Lung (tissue), 12 donors: Measurements from ENCODE around the gene ZNF317. TPM values are rescaled to one million over a fixed set of nuclear protein-coding genes. Genes with fewer than 3 reads are reported as not detected.

Experiments
- ATAC-seq: fragments of 200-7000 bp; cut with Tn5 transposase; one replicate; pipeline ENCODE4 v1.9.1; 2020; ENCODE audit warnings: moderate number of reproducible peaks; ENCODE audit not compliant: insufficient read depth, low FRiP score
- DNase-seq, 3 donors: peaks; one replicate each; pipeline ENCODE4 v3.0.0-alpha.2; 2013 to 2017
- H3K27ac ChIP-seq, 2 donors: one replicate each; pipeline ENCODE4 v1.5.1; 2013; ENCODE audit warnings: mild to moderate bottlenecking in 2 of 2, moderate library complexity in 2 of 2, control low read depth in 1 of 2, inconsistent platforms in 1 of 2, low read depth in 1 of 2, low read length in 1 of 2
- H3K27me3 ChIP-seq, 3 donors: one replicate each; pipeline ENCODE4 v1.5.1; 2013; ENCODE audit warnings: low read length in 2 of 3; ENCODE audit not compliant: control insufficient read depth in 3 of 3, insufficient read depth in 3 of 3
- H3K36me3 ChIP-seq, 4 donors: one replicate each; pipeline ENCODE4 v1.5.1; 2013; ENCODE audit warnings: low read length in 4 of 4, mild to moderate bottlenecking in 1 of 4, moderate library complexity in 1 of 4; ENCODE audit not compliant: control insufficient read depth in 4 of 4, insufficient read depth in 4 of 4
- H3K4me1 ChIP-seq, 5 donors: one replicate each; pipeline ENCODE4 v1.5.1; 2013; ENCODE audit warnings: low read length in 5 of 5, mild to moderate bottlenecking in 2 of 5, moderate library complexity in 1 of 5; ENCODE audit not compliant: control insufficient read depth in 5 of 5, insufficient read depth in 5 of 5
- H3K4me3 ChIP-seq: one replicate; pipeline ENCODE4 v1.5.1; 2013; ENCODE audit warnings: mild to moderate bottlenecking, control low read depth, moderate library complexity
- H3K9ac ChIP-seq, 2 donors: one replicate each; pipeline ENCODE4 v1.5.1; 2013; ENCODE audit warnings: low read length in 2 of 2, control low read depth in 1 of 2; ENCODE audit not compliant: insufficient read depth in 1 of 2
- H3K9me3 ChIP-seq, 4 donors: one replicate each; pipeline ENCODE4 v1.5.1; 2013; ENCODE audit warnings: low read length in 3 of 4, mild to moderate bottlenecking in 1 of 4, moderate library complexity in 1 of 4; ENCODE audit not compliant: control insufficient read depth in 4 of 4, insufficient read depth in 3 of 4
- CTCF ChIP-seq: IDR thresholded peaks from 2 replicates; pipeline ENCODE4 v1.5.1; 2012; ENCODE audit warnings: mild to moderate bottlenecking; ENCODE audit errors: control extremely low read depth, extremely low read depth
- WGBS, 2 donors: extraction: QIAGEN DNeasy Blood & Tissue Kit; methylation state at CpG; one replicate each; pipeline ENCODE4 v1.1.7; 2013; 5-methylcytosine and 5-hydroxymethylcytosine counted together
- polyA plus RNA-seq, 2 donors: library from polyadenylated mRNA; stranded (reverse); fragments of 200-250 nt; gene quantifications; one replicate each; pipeline ENCODE4 v1.2.1, GENCODE V29; 2013
- total RNA-seq, 2 donors: library from RNA; depleted of rRNA in 1 of 2; stranded (reverse); fragments of >200 nt in 1 of 2; gene quantifications; one replicate each; pipeline ENCODE4 v1.2.1, GENCODE V29; 2014 to 2021
- donor health status: control.
- donor health status: control.
- donor health status: Bipolar disorder and iron deficiency.
- donor health status: healthy.
- donor health status: DM: yes; HTN: yes; CAD: no.

Gene ZNF317
- total and polyA plus RNA-seq, 4 donors = 14.7 to 35.2 (median 28.8) TPM

DNA sequence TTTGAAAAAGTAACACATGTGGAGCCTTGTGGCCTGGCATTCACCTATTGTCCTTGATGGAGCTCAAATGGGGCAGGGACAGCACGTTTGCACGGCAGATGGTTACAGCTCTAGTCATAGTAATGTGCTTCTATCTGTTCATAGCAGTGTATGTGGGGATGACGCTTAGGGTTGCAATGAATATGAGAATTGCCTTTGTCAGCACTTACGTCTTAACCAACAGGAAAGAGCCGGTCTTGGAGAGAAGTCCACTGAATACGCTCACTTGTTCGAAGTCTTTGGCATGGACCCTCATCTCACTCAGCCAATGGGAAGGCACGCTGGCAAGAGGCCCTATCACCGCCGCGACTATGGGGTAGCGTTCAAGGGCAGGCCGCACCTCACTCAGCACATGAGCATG lies 19.7 kb downstream of the ZNF317 start:
- peaks cover 64 to 86% (median 72%) of the 10 kb centered on the region in 4 donors for H3K36me3 ChIP-seq
- WGBS, 2 donors = 98 to 99% methylated on average over 13 of the region's 13 CpGs
- no peak overlapping the region for H3K9ac ChIP-seq
- DNase-seq (no peak), ATAC-seq (no peak)
- no peak overlapping the region for H3K27ac ChIP-seq
- H3K27me3 ChIP-seq = no peaks in the 10 kb centered on the region
- no peaks in the 10 kb centered on the region for H3K4me1 ChIP-seq
- H3K4me3 ChIP-seq = no peak overlapping the region
- TF ChIP-seq CTCF = no peak
- peaks cover 0 to 63% (median 23%) of the 10 kb centered on the region in 4 donors for H3K9me3 ChIP-seq

- Histone ChIP-seq H3K36me3 (peaks cover 54 to 74% (median 65%) of the 10 kb centered on the region in 4 donors), H3K9ac (no peak overlapping the region), H3K4me3 (no peak overlapping the region), H3K27me3 (no peaks in the 10 kb centered on the region), H3K4me1 (no peaks in the 10 kb centered on the region), H3K9me3 (peaks cover 0 to 53% (median 21%) of the 10 kb centered on the region in 4 donors), H3K27ac (no peak overlapping the region)
- no peak for TF ChIP-seq CTCF
- ATAC-seq (no peak), DNase-seq (no peak)
- WGBS, 2 donors = 98% methylated on average over 12 of the region's 12 CpGs
These were observed 21.2 kb downstream of the ZNF317 start for GRCh38 chr19:9161427-9161826.

- H3K4me1 ChIP-seq = no peaks in the 10 kb centered on the region
- H3K36me3 ChIP-seq = peaks cover 25 to 39% (median 32%) of the 10 kb centered on the region in 4 donors
- WGBS, 2 donors = 77 to 89% methylated on average over 3 of the region's 3 CpGs
- no peaks in the 10 kb centered on the region for H3K27me3 ChIP-seq
- no peak overlapping the region for H3K27ac ChIP-seq
- no peak for DNase-seq
- H3K4me3 ChIP-seq = no peak overlapping the region
- no peak for ATAC-seq
- no peak for TF ChIP-seq CTCF
- no peak overlapping the region for H3K9ac ChIP-seq
- H3K9me3 ChIP-seq = peaks cover 0 to 26% (median 15%) of the 10 kb centered on the region in 4 donors
These were observed 25.1 kb downstream of the ZNF317 start for GRCh38 chr19:9165261-9165660.

GRCh38 chr19:9166846-9167245 lies 26.6 kb downstream of the ZNF317 start:
- Histone ChIP-seq H3K4me1 (no peaks in the 10 kb centered on the region), H3K9ac (no peak overlapping the region), H3K36me3 (peaks cover 11 to 23% (median 16%) of the 10 kb centered on the region in 4 donors), H3K4me3 (no peak overlapping the region), H3K27me3 (no peaks in the 10 kb centered on the region), H3K9me3 (peaks cover 0 to 10% (median under 1%) of the 10 kb centered on the region in 4 donors), H3K27ac (no peak overlapping the region)
- no peak for ATAC-seq
- TF ChIP-seq CTCF = no peak
- WGBS, 2 donors = 62 to 90% methylated on average over 4 of the region's 4 CpGs
- DNase-seq = no peak
